HCT116 (cell line): Measurements from ENCODE around the gene ABR. TPM values are rescaled to one million over a fixed set of nuclear protein-coding genes. Genes with fewer than 3 reads are reported as not detected.

ENCODE experiments used
- ATAC-seq: fragments of 200-7000 bp; cut with Tn5 transposase; 2 replicates; pipeline ENCODE4 v1.9.1; 2020; ENCODE audit warnings: mild to moderate bottlenecking, moderate library complexity
- BruUV-seq: library from RNA; stranded (reverse); fragments of 400-500 nt; replicated peaks from 2 replicates; lab custom pipeline; 2021; lab: Mats Ljungman, UMichigan
- CTCF ChIA-PET: fragments of 300-600 bp; sonication (Branson Sonifier 250); formaldehyde crosslinking; loops from one replicate; lab custom pipeline; 2021; ENCODE audit warnings: antibody characterized with exemption; lab: Charles Lee
- POLR2A ChIA-PET: fragments of 300-600, 350-600 bp; sonication (Branson Sonifier 250); formaldehyde crosslinking; loops from one replicate; lab custom pipeline; 2021; ENCODE audit warnings: antibody characterized with exemption; lab: Charles Lee
- RAD21 ChIA-PET, 2 experiments: fragments of 300-600 bp; sonication (Branson Sonifier 250); formaldehyde crosslinking; loops; one replicate each; lab custom pipeline; 2023; ENCODE audit warnings: low total read pairs in 2 of 2; ENCODE audit not compliant: uncharacterized antibody in 2 of 2, unreplicated experiment in 2 of 2, low non-redundant PET in 1 of 2; lab: Charles Lee
- DNase-seq: peaks from one replicate; pipeline ENCODE4 v3.0.0-alpha.2; 2010; ENCODE audit warnings: low read depth, low spot score
- H2AFZ ChIP-seq: fragments of 200-600 bp; shearing (Covaris generic), sonication (generic); 2 replicates; pipeline ENCODE4 v1.6.1; 2017; ENCODE audit warnings: low read depth, mixed run types, mixed read lengths, antibody characterized with exemption, low read length; ENCODE audit not compliant: poor library complexity, severe bottlenecking
- H3K27ac ChIP-seq: 2 replicates; pipeline ENCODE4 v1.5.1; 2012; ENCODE audit warnings: low read depth, low read length
- H3K27me3 ChIP-seq: fragments of 200-600 bp; sonication (generic); 2 replicates; pipeline ENCODE4 v1.6.1; 2016; ENCODE audit warnings: mixed run types, low read length, mixed read lengths; ENCODE audit not compliant: insufficient read depth
- H3K36me3 ChIP-seq, 2 experiments: fragments of 200-500 bp in 1 of 2; fragments of 200-600 bp in 1 of 2; sonication (Bioruptor generic) in 1 of 2; sonication (generic) in 1 of 2; 2 replicates each; pipeline versions ENCODE4 v1.5.1 to v1.6.1; 2014 to 2016; ENCODE audit warnings: low read length in 2 of 2, inconsistent platforms in 1 of 2, mixed read lengths in 1 of 2, mixed run types in 1 of 2; ENCODE audit not compliant: insufficient read depth in 2 of 2, control insufficient read depth in 1 of 2
- H3K4me1 ChIP-seq, 2 experiments: fragments of 200-600 bp in 1 of 2; sonication (generic) in 1 of 2; 2 replicates each; pipeline versions ENCODE4 v1.5.1 to v1.6.1; 2012 to 2017; ENCODE audit warnings: low read length in 2 of 2, inconsistent platforms in 1 of 2, mild to moderate bottlenecking in 1 of 2, mixed read lengths in 1 of 2, mixed run types in 1 of 2, moderate library complexity in 1 of 2; ENCODE audit not compliant: insufficient read depth in 2 of 2, control insufficient read depth in 1 of 2
- H3K4me2 ChIP-seq: fragments of 200-600 bp; sonication (generic); 2 replicates; pipeline ENCODE4 v1.6.1; 2017; ENCODE audit warnings: mixed run types, low read length, mixed read lengths
- H3K4me3 ChIP-seq, 2 experiments: fragments of 200-600 bp in 1 of 2; sonication (generic) in 1 of 2; replicated peaks in 1 of 2; 2 replicates each; pipeline ENCODE4 v1.5.1; 2011 to 2016; ENCODE audit warnings: low read length in 2 of 2, control low read depth in 1 of 2, low read depth in 1 of 2, mild to moderate bottlenecking in 1 of 2, mixed read lengths in 1 of 2, mixed run types in 1 of 2
- H3K79me2 ChIP-seq: fragments of 200-600 bp; sonication (generic); 2 replicates; pipeline ENCODE4 v1.6.1; 2017; ENCODE audit warnings: mild to moderate bottlenecking, mixed run types, low read length, moderate library complexity, mixed read lengths; ENCODE audit not compliant: insufficient read depth
- H3K9ac ChIP-seq: fragments of 200-600 bp; sonication (generic); 2 replicates; pipeline ENCODE4 v1.6.1; 2016; ENCODE audit warnings: low read length, mixed read lengths
- H3K9me2 ChIP-seq: fragments of 200-600 bp; sonication (generic), shearing (Covaris generic); 2 replicates; pipeline ENCODE4 v1.6.1; 2017; ENCODE audit warnings: mixed run types, mild to moderate bottlenecking, moderate library complexity; ENCODE audit not compliant: insufficient read depth
- H3K9me3 ChIP-seq, 2 experiments: fragments of 200-500 bp in 1 of 2; fragments of 200-600 bp in 1 of 2; sonication (Bioruptor generic) in 1 of 2; sonication (generic) in 1 of 2; 2 replicates each; pipeline ENCODE4 v1.6.1; 2014 to 2017; ENCODE audit warnings: low read length in 2 of 2, mixed read lengths in 2 of 2, inconsistent platforms in 1 of 2, low read depth in 1 of 2, mild to moderate bottlenecking in 1 of 2, mixed run types in 1 of 2, moderate library complexity in 1 of 2; ENCODE audit not compliant: control insufficient read depth in 1 of 2, insufficient read depth in 1 of 2
- H4K20me1 ChIP-seq: fragments of 200-600 bp; sonication (generic), shearing (Covaris generic); 2 replicates; pipeline ENCODE4 v1.6.1; 2017; ENCODE audit warnings: mixed run types, mild to moderate bottlenecking, moderate library complexity; ENCODE audit not compliant: insufficient read depth
- EGR1 ChIP-seq: IDR thresholded peaks from 2 replicates; pipeline ENCODE4 v1.6.1; 2012; ENCODE audit warnings: low read depth
- EZH2 ChIP-seq: fragments of 200-600 bp; sonication (generic); IDR thresholded peaks from 2 replicates; pipeline ENCODE4 v1.6.1; 2017; ENCODE audit warnings: antibody characterized with exemption, mixed run types
- JUND ChIP-seq: IDR thresholded peaks from 2 replicates; pipeline ENCODE4 v1.6.1; 2012
- POLR2A ChIP-seq: IDR thresholded peaks from 2 replicates; pipeline ENCODE4 v1.7.0; 2011; ENCODE audit warnings: borderline replicate concordance; ENCODE audit not compliant: insufficient read depth, insufficient read length; ENCODE audit errors: extremely low read depth
- POLR2AphosphoS5 ChIP-seq: IDR thresholded peaks from 2 replicates; pipeline ENCODE4 v1.6.1; 2011; ENCODE audit warnings: mild to moderate bottlenecking, low read depth, low read length, moderate library complexity
- REST ChIP-seq: IDR thresholded peaks from 2 replicates; pipeline ENCODE4 v1.6.1; 2012; ENCODE audit warnings: low read depth
- SIN3A ChIP-seq: IDR thresholded peaks from 2 replicates; pipeline ENCODE4 v1.6.1; 2012; ENCODE audit warnings: low read depth
- SP1 ChIP-seq: IDR thresholded peaks from 2 replicates; pipeline ENCODE4 v1.6.1; 2012; ENCODE audit warnings: low read depth
- SRF ChIP-seq: IDR thresholded peaks from 2 replicates; pipeline ENCODE4 v1.6.1; 2012; ENCODE audit warnings: low read depth
- TCF7L2 ChIP-seq: IDR thresholded peaks from 2 replicates; pipeline ENCODE4 v1.7.0; 2011; ENCODE audit warnings: borderline replicate concordance, inconsistent platforms; ENCODE audit not compliant: insufficient read depth, insufficient read length; ENCODE audit errors: extremely low read depth
- ZBTB33 ChIP-seq: IDR thresholded peaks from 2 replicates; pipeline ENCODE4 v1.6.1; 2011; ENCODE audit warnings: mild to moderate bottlenecking, low read length, moderate library complexity; ENCODE audit not compliant: insufficient replicate concordance; ENCODE audit errors: extremely low read depth
- ZNF274 ChIP-seq: fragments of 200-500 bp; sonication (Bioruptor generic); IDR thresholded peaks from 2 replicates; pipeline ENCODE4 v1.6.1; 2014; ENCODE audit warnings: mild to moderate bottlenecking, low read depth, low read length, inconsistent platforms
- intact Hi-C: fragments of 100-400 bp; cut with micrococcal nuclease; formaldehyde crosslinking; loops from 2 replicates; pipeline ENCODE4 v1.10.0; 2022
- total RNA-seq: library from RNA; stranded (reverse); gene quantifications from one replicate; pipeline ENCODE4 v1.2.1, GENCODE V29; 2021; ENCODE audit not compliant: unreplicated experiment

Gene ABR
- total RNA-seq, 1 experiment from 2014 or later = 58.5 TPM

GRCh38 chr17:976312-976711, 203.5 kb downstream of the ABR start:
- ATAC-seq (no peak), DNase-seq (no peak)
- no peak overlapping the region for H3K27ac ChIP-seq
- H3K36me3 ChIP-seq = no peaks in the 10 kb centered on the region
- H4K20me1 ChIP-seq = no peaks in the 10 kb centered on the region; the same call in 1 of the 2 replicates
- H3K4me1 ChIP-seq = peaks cover 41 to 82% of the 10 kb centered on the region in 2 experiments
- intact Hi-C loops = no loop called here
- POLR2A ChIA-PET = interaction anchor here (0.7 kb wide), 1 partner anchor 166 kb away, joined by 4 read pairs; no protein-coding TSS in a partner anchor
- no peak overlapping the region for H3K4me3 ChIP-seq
- H2AFZ ChIP-seq = no peak overlapping the region
- TF ChIP-seq JUND = no peak
- no peak for TF ChIP-seq EGR1
- TF ChIP-seq SIN3A = no peak
- no peak for TF ChIP-seq SRF
- no peak for TF ChIP-seq ZNF274
- no peak for TF ChIP-seq ZBTB33
- TF ChIP-seq POLR2AphosphoS5 = no peak
- TF ChIP-seq EZH2 = no peak
- no peak for TF ChIP-seq REST
- no peak for TF ChIP-seq POLR2A
- TF ChIP-seq TCF7L2 = no peak
- no peak for TF ChIP-seq SP1
- no peak overlapping the region for H3K9ac ChIP-seq
- RAD21 ChIA-PET = interaction anchor here in 1 of 2 experiments (0.8 kb wide), 1 partner anchor 97 kb away, joined by 3 read pairs; no protein-coding TSS in a partner anchor
- H3K9me3 ChIP-seq = no peaks in the 10 kb centered on the region
- no TSS peak for BruUV-seq
- H3K27me3 ChIP-seq = no peaks in the 10 kb centered on the region
- H3K9me2 ChIP-seq = no peaks in the 10 kb centered on the region
- peaks cover 67% of the 10 kb centered on the region for H3K79me2 ChIP-seq
- CTCF ChIA-PET = interaction anchor here (2.1 kb wide), 1 partner anchor 97 kb away, joined by 5 read pairs; no protein-coding TSS in a partner anchor
- H3K4me2 ChIP-seq = no peak overlapping the region
